Activated CD8-positive, alpha-beta memory T cell treated with anti-CD3 and anti-CD28 coated beads, Interleukin-2, amount 50 U/mL, for 1 hour (primary cell): ENCODE results near the gene RBM43.
A peak's percentile ranks its signal among the peaks of the same experiment; 100 is the strongest.
"Not testable (repeated sequence)": the region's sequence is repeated elsewhere in the genome, so short reads cannot be mapped to it uniquely, and the experiment has no call there.

Source experiments
- DNase-seq: peaks from one replicate; pipeline ENCODE4 v3.0.0-alpha.2; 2020; ENCODE audit errors: extremely low read depth

RBM43 gene

GRCh38 chr2:151261231-151261976 lies at the start of gene RBM43:
RBM43 (minus strand) TSS chr2:151261863; CDS start chr2:151261727, 136 bp downstream.
- DNase-seq, result peak; percentile 49

DNA sequence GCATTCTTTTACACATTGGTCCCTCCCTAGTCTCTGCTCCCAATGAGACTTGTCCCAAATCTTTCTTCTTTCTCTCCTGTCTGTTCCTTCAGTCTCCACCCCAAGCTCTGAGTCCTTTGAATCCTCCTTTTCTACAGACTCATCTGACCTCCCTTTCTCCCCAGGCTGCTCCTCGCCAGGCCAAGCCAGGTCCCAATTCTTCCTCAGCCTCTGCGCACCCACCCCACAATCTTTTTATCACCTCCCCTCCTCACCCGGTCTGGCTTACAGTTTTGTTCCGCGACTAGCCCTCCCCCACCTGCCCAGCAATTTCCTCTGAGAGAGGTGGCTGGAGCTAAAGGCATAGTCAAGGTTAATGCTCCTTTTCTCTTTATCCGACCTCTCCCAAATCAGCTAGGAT lies 48.6 kb upstream of the RBM43 start:
- not testable (repeated sequence) for DNase-seq

DNA sequence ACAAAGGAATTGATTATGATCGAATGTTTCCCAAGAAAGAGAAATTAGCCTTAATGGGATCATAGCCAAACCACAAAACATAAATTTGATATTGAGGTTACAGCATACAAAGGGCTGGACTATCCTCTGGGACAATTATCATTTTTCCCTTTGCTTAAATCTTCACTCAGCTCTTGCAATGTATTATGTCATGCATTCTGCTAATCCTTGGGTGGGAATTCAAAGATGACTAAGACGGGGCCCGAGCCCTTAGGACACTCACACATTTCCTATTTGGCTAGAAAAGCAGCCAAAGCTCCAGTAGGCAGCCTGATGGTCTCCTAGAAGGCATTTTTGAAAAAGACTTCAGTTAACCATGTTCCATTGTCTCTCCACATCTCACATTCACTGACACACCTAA lies 45.0 kb upstream of the RBM43 start:
- DNase-seq, result no peak

- DNase-seq, result no peak
Observed at GRCh38 chr2:151305129-151305691, 43.5 kb upstream of the RBM43 start.

- no peak for DNase-seq
Observed at GRCh38 chr2:151302879-151303278, 41.2 kb upstream of the RBM43 start.

- no peak for DNase-seq
Observed at GRCh38 chr2:151302404-151302803, 40.7 kb upstream of the RBM43 start.

DNA sequence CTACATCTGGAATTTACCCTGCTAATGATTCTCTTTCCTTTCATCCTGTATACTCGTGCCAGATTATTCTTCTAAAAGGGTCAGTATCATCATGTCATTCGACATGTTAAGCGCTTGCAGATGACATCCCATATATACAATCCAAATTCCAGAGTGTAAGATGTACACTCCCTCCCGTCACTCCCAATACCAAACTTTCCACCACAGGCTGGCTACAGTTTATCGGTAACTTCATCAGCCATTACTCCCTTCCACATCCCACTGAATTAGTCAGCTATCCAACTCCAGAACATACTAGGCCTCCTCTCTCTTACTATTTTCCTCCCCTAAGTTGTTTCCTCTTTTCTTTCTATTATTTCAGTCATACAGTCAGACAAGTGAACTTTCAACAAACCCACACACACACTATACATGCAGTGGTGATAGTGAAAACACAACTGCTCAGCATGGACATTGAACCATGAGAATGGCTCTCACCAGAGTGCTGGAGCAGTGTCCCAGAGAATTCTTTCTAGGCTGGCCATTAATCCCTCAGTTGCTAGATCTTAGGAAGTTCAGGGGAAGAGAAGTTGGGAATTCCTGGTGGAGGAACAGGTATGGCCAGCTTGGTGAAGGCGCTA lies 38.4 kb upstream of the RBM43 start:
- no peak for DNase-seq

- DNase-seq, result no peak
Observed at GRCh38 chr2:151297882-151298281, 36.2 kb upstream of the RBM43 start.

DNA sequence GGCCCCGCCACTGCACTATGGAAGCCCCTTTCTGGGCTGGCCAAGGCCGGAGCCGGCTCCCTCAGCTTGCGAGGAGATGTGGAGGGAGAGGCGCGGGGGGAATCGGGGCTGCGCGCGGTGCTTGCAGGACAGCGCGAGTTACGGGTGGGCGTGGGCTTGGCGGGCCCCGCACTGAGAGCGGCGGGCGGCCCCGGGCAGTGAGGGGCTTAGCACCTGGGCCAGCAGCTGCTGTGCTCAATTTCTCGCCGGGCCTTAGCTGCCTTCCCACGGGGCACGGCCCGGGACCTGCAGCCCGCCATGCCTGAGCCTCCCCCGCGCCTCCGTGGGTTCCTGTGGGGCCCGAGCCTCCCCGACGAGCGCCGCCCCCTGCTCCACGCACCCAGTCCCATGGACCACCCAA lies 34.3 kb upstream of the RBM43 start:
- not testable (repeated sequence) for DNase-seq

DNA sequence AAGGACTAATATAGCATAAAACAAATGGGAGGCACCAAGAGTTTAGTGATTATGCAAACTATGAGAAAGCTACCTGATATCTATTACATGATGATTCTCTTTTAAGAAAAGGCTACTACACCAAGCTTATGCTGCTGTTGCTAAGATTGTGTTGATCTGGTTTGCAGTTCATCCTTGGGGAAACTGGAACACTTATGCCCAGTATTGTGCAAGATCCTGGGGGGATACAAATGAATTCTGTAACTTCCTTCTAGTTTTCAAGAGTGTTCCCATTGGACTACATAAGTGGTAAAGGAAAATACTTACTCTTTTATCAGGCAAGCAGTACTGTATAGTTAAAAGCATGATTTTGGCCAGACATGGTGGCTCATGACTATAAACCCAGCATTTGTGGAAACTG lies 30.9 kb upstream of the RBM43 start:
- no peak for DNase-seq

GRCh38 chr2:151292141-151292540 lies 30.5 kb upstream of the RBM43 start:
- no peak for DNase-seq

DNA sequence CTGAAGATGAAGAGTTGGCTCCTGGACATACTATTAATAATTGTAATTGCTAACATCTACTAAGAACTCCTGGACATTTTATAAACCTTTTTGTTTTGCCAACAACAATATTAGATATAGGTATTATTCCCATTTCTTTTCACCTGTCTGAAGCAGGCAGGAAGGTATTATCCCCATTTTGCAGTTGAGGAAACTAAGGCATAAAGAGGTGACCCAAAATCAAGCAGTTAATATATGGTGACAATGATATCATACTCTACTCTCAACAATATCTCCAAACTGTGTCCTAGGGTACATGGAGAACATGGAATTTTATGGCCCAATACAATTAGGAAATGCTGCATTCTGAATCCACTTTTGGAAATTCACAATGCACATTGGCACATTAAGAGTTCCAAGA lies 29.6 kb upstream of the RBM43 start:
- no peak for DNase-seq

DNA sequence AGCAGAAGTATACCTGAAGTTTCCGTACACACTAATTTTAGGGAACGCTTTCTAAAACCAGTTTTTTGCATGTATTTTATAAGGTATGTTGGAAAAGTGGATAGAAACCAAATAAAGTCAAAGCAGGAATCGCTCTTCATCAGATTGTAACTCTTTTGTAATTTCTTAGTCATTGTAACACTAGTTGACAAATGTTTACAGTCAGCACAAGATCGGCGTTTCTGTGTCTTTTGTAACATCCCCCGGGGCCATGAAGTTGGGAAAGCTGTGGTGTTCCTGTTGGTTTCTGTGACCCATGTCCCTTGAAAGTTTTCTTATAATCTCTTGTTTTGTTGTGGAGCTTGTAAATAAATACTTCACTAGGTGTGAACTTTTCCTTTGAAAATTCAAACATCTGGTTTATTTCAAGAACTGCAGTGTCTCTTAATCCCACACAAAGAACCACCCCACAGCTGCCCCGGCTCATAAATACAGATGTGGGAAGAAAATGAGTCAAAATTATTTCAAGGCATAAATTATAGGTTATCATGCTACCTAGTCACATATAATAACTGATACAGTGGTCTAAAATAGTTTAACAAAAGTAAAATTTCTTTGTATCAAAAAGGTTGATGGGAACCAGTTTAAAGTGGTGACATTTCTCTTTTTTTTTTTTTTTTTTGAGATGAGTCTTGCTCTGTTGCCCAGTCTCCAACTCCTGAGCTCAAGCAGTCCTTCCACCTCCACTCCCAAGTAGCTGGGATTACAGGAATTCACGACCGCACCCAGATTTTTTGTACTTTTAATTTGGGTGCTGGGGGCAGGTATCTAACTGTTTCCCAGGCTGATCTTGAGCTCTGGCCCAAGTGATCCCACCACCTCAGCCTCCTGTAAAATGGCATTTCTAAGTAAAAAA lies 28.6 kb upstream of the RBM43 start:
- no peak for DNase-seq

DNA sequence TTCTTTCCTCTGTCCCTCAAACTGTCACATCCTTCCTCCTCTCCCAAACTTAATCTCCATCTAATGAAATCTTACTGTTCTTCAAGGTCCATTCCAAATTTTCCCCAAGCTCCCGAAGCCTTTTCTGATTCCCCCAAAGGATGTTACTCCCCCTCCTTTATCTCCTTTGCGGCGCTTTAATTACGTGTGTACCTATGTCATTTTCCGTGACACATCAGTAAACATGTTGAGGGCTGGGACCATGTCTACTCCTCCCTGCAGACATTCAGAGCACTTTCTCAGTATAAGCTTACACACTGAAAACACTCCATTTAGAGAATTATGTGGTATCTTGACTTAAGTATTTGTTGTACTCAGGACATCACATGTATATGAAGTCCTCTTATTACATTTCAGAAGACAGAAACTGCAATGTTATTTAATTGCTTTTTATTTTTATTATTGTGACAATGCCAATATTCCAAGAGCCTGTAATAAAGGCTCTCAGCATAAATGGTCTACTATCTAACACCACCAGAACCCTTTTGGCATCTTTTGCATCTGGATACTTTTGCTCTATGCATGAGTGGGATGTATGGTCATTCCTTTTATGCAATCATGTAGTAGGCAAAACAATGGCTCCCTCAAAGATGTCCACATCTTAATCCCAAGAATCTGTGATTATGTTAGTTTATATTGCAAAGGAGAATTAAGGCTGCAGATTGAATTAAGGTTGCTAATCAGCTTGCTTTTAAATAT lies 26.0 kb upstream of the RBM43 start:
- DNase-seq, result no peak

DNA sequence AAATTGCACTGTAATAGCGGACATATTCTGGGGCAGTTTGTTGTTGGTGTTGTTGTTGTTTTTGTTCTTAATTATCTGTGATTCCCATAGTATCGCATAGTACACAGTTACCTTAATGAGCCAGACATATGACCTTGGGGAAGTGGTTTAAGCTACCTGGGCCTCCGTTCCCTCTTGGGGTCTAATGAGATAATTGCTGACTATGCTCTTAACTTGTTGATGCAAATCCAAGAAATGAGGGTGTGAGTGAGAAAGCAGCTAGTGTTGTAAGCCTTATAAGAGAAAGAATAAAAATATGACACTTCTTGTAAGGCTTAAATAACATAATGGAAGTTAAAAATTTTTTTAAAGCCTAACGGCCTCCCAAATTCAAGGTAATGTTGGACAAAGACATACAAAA lies 20.7 kb upstream of the RBM43 start:
- no peak for DNase-seq

GRCh38 chr2:151280271-151280670 lies 18.6 kb upstream of the RBM43 start:
- DNase-seq, result no peak

GRCh38 chr2:151278487-151278886 lies 16.8 kb upstream of the RBM43 start:
- DNase-seq, result no peak

DNA sequence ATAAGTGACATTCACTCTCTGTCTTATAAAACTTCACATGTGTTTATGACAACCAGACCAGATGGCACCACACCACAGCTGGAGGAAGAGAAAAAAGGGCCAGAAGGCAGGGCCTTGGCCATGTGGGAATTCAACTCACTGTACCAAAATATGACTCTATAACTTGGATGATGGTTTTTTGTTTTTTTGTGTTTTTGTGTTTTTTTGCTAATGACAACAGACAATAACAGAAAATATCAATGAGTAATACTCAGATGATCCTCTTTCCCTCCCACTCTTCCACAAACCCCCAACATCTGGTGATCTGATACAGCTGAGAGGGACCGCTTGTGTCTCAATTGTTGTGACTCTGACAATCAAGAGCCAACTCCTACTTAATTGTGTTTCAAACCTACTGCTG lies 15.4 kb upstream of the RBM43 start:
- DNase-seq, result no peak

DNA sequence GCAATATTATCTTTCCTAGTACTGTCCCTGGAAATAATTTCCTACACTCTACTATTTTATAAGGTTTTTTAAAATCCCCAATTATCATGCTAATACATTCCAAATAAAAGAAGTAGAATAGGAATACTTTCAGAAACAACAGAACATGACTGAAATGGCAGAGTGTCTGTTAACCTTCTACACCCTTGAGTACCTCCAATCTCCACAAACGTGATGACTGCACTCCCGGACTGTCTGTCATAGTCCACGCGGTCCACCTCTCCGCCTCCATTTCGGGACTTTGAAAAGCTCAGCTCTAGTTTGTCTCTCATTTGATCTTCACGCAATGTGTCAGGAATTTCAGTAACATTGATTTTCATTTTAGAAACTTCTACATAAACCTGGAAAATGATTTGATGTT lies 13.6 kb upstream of the RBM43 start:
- DNase-seq, result no peak

DNA sequence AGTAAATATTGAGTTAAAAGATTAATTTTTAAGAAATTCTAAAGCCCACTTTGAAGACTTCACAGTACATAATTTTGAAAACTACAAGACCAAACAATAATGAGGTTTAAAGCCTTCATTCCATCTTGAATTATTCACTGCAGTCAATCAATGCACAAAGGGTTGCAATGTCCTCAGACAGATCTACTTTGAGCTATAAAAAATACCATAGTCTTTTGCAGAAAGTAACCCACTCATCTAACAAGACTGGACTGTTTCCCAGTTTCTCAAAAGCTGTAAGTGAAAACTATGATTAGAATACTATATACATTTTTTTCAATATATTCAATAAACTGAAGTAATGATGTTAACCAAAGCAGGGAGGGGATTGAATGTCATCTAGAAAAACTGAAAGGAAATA lies 10.2 kb upstream of the RBM43 start:
- no peak for DNase-seq

DNA sequence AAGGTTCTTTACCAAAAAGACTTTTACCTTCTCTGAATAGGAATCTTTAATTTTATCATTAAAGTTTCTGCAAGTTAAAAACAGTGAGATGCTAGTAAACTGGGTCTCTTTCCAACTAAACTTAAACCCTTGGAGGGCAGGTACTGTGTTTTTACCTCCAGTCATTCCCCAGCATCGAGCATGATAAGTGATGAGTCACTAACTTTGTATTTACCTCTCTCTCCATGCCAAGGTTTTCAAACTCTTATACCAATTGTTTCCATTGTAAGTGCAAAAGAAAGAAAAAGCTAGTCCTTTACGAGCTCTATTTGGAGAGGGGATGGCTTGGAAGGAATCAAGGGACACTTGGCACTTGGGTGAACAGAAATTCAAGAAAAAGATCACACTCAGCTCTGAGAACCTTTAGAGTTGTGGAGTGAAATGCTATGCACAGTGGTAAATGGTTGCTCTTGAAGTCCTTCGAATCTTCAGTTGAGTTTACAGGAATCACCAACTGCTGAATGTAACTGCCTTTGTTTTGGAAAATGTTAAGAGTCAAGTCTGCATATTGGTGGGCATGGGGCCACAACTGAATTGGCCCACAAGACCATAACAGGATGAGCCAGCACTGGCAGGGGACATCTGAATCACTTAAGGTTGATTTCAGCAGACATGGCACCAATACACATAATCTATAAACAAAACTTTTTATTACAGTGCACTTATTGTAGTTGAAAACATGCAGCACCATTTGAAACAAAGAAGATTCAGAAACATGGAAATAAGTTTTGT lies 8.3 kb upstream of the RBM43 start:
- no peak for DNase-seq
